ENCODE measurements around the gene C10orf62. TPM values are rescaled to one million over a fixed set of nuclear protein-coding genes. Genes with fewer than 3 reads are reported as not detected.
"Not testable (repeated sequence)": the region's sequence is repeated elsewhere in the genome, so short reads cannot be mapped to it uniquely, and the experiment has no call there.

Gene C10orf62
- total and polyA plus RNA-seq, 2 donors (not counting 3 experiments of a cell fraction or from before 2014, with no cell fraction given): not detected

DNA sequence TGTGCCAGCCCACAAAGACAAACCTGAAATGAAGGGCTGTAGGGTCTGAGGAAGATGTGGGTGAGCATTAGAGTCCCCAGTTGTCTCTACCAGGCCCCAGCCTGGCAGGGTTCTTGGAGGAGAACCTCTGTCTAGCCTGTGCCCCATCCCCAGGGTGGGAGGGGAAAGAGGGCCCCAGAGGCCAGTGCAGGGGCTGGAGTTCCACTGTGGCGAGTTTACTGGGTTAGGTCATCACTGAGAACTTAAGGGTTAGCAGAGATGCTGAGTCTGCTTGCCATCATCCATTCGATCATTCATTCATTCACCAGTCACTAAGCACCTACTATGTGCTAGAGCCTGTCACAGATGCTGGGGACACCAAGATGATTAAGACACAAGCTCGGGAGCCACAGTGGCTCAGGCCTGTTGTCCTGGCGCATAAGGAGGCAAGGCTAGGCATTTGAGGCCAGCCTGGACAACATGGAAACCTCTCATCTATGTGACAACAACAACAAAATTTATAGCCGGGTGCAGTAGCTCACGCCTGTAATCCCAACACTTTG is 14.3 kb upstream of the C10orf62 start:
- POLR2A ChIA-PET: no interaction called here
- H3K4me2 ChIP-seq (ENCODE audit: insufficient read depth, low read length): peak overlapping the region; percentile 23
- no peak for DNase-seq (ENCODE audit: low read depth, low spot score)
- peaks cover 14% of the 10 kb centered on the region for H3K4me1 ChIP-seq (ENCODE audit: control insufficient read depth, extremely low read depth, insufficient read depth, low read length)
- H3K9me3 ChIP-seq (replicated peaks; ENCODE audit: control insufficient read depth, insufficient read depth, low read length): no peaks in the 10 kb centered on the region
- no peaks in the 10 kb centered on the region for H3K79me2 ChIP-seq (ENCODE audit: control insufficient read depth, insufficient read depth, low read length)
- H3K9me1 ChIP-seq (replicated peaks; ENCODE audit: control insufficient read depth, extremely low read depth, insufficient read depth, low read length): no peaks in the 10 kb centered on the region
- no peak overlapping the region for H2AFZ ChIP-seq (ENCODE audit: low read depth, low read length)
- TF ChIP-seq POLR2A (IDR thresholded peaks at IDR 0.05; ENCODE audit: low read depth, low read length) (no peak), MYC (IDR thresholded peaks at IDR 0.05; ENCODE audit: low read depth, low read length) (no peak), JUN (IDR thresholded peaks at IDR 0.05; ENCODE audit: borderline replicate concordance, insufficient read depth, insufficient read length, low read depth) (no peak), EZH2 (IDR thresholded peaks at IDR 0.05; ENCODE audit: borderline replicate concordance, low read depth, low read length, severe bottlenecking) (no peak), FOS (IDR thresholded peaks at IDR 0.05; ENCODE audit: borderline replicate concordance, insufficient read depth, low read length) (no peak), GATA2 (IDR thresholded peaks at IDR 0.05; ENCODE audit: insufficient read depth, insufficient read length, low read depth, low read length) (no peak), POLR2AphosphoS5 (IDR thresholded peaks at IDR 0.05; ENCODE audit: insufficient read depth, low read depth, low read length) (no peak)
- TF ChIP-seq, protein P1, sequence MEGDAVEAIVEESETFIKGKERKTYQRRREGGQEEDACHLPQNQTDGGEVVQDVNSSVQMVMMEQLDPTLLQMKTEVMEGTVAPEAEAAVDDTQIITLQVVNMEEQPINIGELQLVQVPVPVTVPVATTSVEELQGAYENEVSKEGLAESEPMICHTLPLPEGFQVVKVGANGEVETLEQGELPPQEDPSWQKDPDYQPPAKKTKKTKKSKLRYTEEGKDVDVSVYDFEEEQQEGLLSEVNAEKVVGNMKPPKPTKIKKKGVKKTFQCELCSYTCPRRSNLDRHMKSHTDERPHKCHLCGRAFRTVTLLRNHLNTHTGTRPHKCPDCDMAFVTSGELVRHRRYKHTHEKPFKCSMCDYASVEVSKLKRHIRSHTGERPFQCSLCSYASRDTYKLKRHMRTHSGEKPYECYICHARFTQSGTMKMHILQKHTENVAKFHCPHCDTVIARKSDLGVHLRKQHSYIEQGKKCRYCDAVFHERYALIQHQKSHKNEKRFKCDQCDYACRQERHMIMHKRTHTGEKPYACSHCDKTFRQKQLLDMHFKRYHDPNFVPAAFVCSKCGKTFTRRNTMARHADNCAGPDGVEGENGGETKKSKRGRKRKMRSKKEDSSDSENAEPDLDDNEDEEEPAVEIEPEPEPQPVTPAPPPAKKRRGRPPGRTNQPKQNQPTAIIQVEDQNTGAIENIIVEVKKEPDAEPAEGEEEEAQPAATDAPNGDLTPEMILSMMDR (IDR thresholded peaks at IDR 0.05; ENCODE audit: extremely low read depth in 1 of 2, insufficient read depth in 1 of 2, low read depth in 1 of 2, low read length in 2 of 2): no peak
- TF ChIP-seq, protein P2, sequence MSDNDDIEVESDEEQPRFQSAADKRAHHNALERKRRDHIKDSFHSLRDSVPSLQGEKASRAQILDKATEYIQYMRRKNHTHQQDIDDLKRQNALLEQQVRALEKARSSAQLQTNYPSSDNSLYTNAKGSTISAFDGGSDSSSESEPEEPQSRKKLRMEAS (IDR thresholded peaks at IDR 0.05; ENCODE audit: insufficient read depth, insufficient read length): no peak
- no peaks in the 10 kb centered on the region for H4K20me1 ChIP-seq (replicated peaks; ENCODE audit: control insufficient read depth, extremely low read depth, insufficient read depth, low read length)
- intact Hi-C loops (cut with micrococcal nuclease): no loop called here
- H3K4me3 ChIP-seq (replicated peaks in 1 of 3; ENCODE audit: insufficient read depth in 1 of 3, low read depth in 1 of 3, low read length in 3 of 3): no peak overlapping the region
- H3K27ac ChIP-seq (ENCODE audit: insufficient read depth, low read depth, low read length): peak overlapping the region; percentile 58
- H3K27me3 ChIP-seq (ENCODE audit: control insufficient read depth in 2 of 2, insufficient read depth in 2 of 2, low read length in 2 of 2): no peaks in the 10 kb centered on the region
- BruUV-seq (replicated peaks): no TSS peak
- no peak for FAIRE-seq
- H3K36me3 ChIP-seq (ENCODE audit: control insufficient read depth in 2 of 2, extremely low read depth in 1 of 2, insufficient read depth in 2 of 2, low read length in 2 of 2): peaks cover 0 to 18% of the 10 kb centered on the region in 2 experiments
- dilution Hi-C loops (cut with MboI; ENCODE audit: extremely low pct_ligation_motif_present, low sequenced_read_pairs): no loop called here
- peak overlapping the region; percentile 22 for H3K9ac ChIP-seq (replicated peaks; ENCODE audit: extremely low read depth, insufficient read depth, low read length)
- CTCF ChIA-PET: interaction anchor here (0.7 to 8.2 kb wide), 16 partner anchors 9 to 134 kb away, joined by 3 to 304 read pairs (median 5); partner anchors contain the start of genes C10orf62 and HOGA1

DNA sequence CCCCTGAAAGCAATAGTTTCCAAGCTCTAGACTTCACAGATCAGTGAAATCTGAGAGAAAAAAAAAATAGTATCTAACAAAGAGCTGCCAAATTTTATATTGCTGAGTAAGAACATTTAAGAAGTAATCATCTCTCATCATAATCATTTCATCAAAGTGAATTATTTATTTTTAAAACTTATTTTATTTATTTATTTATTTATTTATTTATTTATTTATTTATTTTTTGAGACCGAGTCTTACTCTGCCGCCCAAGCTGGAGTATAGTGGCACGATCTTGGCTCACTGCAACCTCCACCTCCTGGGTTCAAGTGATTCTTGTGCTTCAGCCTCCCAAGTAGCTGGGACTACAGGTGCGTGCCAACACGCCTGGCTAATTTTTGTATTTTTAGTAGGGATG is 13.0 kb upstream of the C10orf62 start:
- H3K9me1 ChIP-seq (replicated peaks; ENCODE audit: control insufficient read depth, extremely low read depth, insufficient read depth, low read length); H3K36me3 ChIP-seq (ENCODE audit: control insufficient read depth in 2 of 2, extremely low read depth in 1 of 2, insufficient read depth in 2 of 2, low read length in 2 of 2); H3K9ac ChIP-seq (replicated peaks; ENCODE audit: extremely low read depth, insufficient read depth, low read length); H3K27me3 ChIP-seq (ENCODE audit: control insufficient read depth in 2 of 2, insufficient read depth in 2 of 2, low read length in 2 of 2); H3K4me3 ChIP-seq (replicated peaks in 1 of 3; ENCODE audit: insufficient read depth in 1 of 3, low read depth in 1 of 3, low read length in 3 of 3); FAIRE-seq; H3K79me2 ChIP-seq (ENCODE audit: control insufficient read depth, insufficient read depth, low read length); H2AFZ ChIP-seq (ENCODE audit: low read depth, low read length); DNase-seq (ENCODE audit: low read depth, low spot score); intact Hi-C loops (cut with micrococcal nuclease); H4K20me1 ChIP-seq (replicated peaks; ENCODE audit: control insufficient read depth, extremely low read depth, insufficient read depth, low read length); H3K9me3 ChIP-seq (replicated peaks; ENCODE audit: control insufficient read depth, insufficient read depth, low read length); H3K27ac ChIP-seq (ENCODE audit: insufficient read depth, low read depth, low read length); POLR2A ChIA-PET; BruUV-seq (replicated peaks); dilution Hi-C loops (cut with MboI; ENCODE audit: extremely low pct_ligation_motif_present, low sequenced_read_pairs); H3K4me2 ChIP-seq (ENCODE audit: insufficient read depth, low read length): not testable (repeated sequence)
- CTCF ChIA-PET: interaction anchor here (1.0 to 8.2 kb wide), 6 partner anchors 8 to 37 kb away, joined by 3 to 304 read pairs (median 12); partner anchors contain the start of gene HOGA1
- H3K4me1 ChIP-seq (ENCODE audit: control insufficient read depth, extremely low read depth, insufficient read depth, low read length): peaks cover 14% of the 10 kb centered on the region

Measured in endothelial cell of umbilical vein (primary cell).